ENCODE measurements around the gene ARHGAP42.
A peak's percentile ranks its signal among the peaks of the same experiment; 100 is the strongest.

Gene ARHGAP42

DNA sequence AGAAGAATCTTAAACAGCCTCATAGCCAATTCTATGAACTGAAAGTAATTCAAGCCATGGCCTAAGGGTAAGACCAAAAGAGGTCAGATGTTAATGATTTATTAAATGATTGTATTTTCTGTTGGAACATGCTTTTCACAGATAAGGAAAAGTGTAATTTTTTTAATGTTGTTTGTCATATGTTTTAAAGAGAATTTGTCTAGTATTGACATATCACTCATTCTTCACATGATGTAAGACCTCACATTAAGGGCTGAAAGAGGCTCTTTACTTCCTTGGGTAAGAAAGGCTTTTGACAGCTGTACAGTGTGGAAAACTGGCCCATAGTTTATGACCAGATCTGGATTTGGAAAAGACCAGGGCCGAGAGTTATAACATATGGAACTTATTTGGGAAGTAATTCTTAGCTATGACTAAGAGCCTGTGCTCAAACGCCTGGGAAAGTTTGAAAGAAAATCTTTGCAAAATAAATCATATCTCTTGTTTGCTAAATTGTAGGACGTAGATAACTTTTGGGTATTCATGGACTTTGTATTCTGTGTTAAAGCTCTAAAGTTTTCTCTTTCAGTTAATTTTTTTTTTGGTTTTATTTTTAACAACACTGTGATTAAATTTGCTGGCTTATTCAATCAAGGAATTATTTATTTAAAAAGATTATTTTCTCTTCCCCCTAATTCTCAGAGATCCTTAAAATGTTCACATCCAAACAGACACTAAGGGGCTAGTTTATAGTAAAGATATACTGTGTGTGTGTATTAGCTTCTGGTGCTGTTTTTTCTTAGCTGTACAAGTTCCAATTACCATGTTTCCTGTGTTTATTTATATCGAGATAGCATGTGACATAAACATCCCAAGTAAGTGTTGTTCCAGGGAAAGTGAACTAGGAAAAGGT, 162.2 kb downstream of the ARHGAP42 start:
- no peak for DNase-seq

- DNase-seq, result no peak
Observed at GRCh38 chr11:100849901-100850235, 162.8 kb downstream of the ARHGAP42 start.

- no peak for DNase-seq
Observed at GRCh38 chr11:100851147-100851546, 164.1 kb downstream of the ARHGAP42 start.

DNA sequence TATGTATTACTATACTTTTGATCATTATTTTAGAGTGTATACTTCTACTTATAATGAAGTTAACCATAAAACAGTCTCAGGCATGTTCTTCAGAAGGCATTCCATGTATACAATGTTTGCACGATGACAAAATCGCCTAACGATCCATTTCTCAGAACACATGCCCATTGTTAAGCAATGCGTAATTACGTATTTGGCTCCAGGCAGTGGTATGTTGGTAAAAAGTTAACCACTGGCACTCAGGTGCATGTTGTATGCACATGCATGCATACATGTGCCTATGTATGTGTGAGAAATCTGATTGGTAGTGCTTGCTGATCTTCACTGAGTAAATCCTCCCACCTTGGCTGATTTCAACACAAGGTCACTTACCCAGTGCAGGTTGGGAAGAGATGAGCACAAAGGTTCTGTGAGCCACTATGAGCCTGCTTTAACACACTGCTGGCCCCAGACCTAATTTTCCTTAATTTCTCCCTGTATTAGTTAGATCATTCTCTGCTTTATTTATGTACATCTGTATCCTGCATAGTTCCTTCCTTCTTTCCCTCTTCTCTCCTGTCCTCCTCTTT, 164.6 kb downstream of the ARHGAP42 start:
- DNase-seq, result no peak

DNA sequence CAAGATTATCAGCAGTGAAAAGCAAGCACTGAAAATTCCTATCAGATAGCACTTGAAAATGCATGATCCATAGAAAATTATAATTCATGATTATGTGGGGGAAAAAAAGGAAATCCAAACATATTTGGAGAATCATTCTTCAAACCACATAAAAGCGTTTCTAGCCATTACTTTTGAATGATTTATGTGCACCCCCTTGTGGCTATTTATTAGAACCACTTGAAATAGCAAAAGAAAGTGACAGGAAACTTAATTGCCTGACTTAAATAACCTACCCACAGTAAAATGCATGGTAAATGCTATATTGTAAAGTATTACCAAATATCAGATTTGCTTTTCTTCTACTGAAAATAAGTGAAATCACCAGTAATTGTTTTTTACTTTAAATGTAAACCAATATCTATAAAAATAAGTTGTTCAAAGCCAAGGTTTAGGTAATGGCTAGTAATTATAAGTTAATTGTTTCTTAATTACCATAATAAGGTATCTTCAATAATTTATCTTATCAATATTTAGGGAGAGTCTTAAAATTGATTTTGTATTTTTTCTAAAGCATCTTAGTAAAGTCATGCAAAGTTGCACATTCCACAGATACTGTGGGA, 168.5 kb downstream of the ARHGAP42 start:
- DNase-seq, result peak; percentile 12

GRCh38 chr11:100857236-100858005, 170.3 kb downstream of the ARHGAP42 start:
- DNase-seq, result no peak

DNA sequence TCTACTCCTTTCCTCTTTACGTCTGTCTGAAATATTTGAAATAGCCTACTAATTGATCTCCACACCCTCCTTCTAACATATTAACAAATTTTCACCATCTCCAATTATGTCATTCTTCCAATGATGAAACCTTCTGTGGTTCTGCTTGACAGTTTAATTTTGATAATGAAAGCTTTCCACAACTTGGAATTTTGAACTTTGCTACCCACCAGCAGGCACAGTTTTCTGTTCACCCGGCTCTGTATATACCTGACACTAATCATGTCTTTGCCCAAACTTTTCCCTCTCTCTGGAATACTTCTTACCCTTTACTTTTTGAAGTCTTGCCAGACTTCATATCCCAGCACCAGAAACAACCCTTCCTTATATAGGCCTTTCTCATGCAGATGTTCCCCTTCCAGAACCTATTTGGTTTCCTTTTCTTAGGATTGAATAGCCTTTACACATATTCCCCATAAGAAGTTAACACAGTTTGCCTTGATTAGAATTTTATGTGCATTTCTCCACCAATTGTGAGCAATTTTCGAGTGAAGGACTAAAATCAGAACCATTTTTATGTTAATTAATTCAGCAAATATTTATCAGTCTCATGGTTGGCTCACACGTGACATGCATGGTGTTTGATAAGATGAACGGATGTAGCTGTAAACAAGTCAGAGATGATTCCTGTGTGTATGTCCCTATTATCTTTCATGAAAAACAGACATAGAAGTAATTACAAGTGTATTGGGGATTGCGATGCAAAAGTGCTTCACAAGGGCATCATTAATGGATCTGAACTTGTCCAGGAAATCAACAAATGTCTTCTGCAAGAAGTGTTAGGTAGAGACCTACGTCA, 173.4 kb downstream of the ARHGAP42 start:
- no peak for DNase-seq

DNA sequence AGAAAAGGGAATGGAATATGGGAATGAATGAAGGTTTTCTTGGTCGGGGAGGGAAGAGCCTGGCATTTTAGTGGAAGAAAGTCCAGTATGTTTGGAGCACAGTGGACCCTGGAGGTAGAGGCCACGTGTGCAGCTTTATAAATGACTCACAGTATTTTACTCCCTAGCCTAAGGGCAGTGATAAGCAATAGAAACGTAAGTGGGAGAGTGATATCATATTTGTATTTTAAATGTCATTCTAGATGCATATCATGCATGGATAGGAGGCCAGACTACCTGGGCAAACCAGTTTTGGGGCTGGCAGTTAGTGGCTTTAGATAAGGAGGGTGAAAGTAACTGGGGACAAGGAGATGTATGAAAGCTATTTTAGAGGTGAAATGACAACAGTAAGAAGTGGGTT, 174.1 kb downstream of the ARHGAP42 start:
- DNase-seq, result no peak

DNA sequence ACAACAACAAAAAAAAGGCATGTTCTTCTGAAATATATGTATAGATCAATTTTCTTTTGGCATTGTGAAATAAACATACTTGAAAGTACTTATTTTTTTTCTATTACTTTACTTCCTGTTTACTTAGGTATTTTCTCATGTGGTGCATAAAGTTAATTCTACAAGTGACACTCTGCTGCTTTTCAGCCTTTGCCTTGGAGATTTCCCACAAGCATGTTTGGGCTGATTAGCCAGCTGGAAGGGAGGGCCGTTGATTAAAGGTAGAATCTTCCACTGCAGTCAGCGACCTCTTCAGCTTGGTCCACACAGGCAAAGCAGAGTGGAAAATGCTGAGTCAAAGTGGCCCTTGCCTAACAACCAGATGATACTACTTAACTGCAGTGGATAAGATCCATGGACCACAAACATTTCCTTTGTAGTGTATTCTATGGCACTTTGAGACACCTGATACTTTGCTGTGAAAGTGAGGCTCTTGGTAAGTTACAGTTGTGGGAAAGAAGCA, 176.0 kb downstream of the ARHGAP42 start:
- no peak for DNase-seq

DNA sequence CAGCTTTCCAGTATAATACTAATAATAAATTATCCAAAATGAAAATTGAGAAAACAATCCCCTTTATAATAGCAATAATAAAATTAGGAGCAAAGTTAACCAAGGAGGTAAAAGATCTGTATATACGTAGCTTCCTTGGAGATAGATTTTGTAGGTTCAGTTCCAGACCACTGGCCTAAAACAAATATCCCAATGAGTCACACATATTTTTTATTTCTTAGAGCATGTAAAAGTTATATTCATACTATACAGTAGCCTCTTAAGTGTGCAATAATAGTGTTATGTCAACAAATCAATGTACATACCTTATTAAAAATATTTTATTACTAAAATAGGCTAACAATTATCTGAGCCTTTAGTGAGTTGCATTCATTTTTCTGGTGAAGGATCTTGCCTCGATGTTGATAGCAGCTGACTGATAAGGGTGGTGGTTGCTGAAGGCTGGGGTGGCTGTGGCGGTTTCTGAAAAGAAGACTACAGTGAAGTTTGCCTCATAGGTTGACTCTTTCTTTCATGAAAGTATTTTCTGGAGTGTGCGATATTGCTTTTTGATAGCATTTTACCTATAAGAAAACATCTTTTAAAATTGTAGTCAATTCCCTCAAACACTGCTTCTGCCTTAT, 178.5 kb downstream of the ARHGAP42 start:
- no peak for DNase-seq

GRCh38 chr11:100866453-100866852, 179.4 kb downstream of the ARHGAP42 start:
- no peak for DNase-seq

- no peak for DNase-seq
Observed at GRCh38 chr11:100867606-100868005, 180.5 kb downstream of the ARHGAP42 start.

GRCh38 chr11:100869328-100869727, 182.2 kb downstream of the ARHGAP42 start:
- no peak for DNase-seq

GRCh38 chr11:100870138-100870537, 183.1 kb downstream of the ARHGAP42 start:
- DNase-seq, result no peak

DNA sequence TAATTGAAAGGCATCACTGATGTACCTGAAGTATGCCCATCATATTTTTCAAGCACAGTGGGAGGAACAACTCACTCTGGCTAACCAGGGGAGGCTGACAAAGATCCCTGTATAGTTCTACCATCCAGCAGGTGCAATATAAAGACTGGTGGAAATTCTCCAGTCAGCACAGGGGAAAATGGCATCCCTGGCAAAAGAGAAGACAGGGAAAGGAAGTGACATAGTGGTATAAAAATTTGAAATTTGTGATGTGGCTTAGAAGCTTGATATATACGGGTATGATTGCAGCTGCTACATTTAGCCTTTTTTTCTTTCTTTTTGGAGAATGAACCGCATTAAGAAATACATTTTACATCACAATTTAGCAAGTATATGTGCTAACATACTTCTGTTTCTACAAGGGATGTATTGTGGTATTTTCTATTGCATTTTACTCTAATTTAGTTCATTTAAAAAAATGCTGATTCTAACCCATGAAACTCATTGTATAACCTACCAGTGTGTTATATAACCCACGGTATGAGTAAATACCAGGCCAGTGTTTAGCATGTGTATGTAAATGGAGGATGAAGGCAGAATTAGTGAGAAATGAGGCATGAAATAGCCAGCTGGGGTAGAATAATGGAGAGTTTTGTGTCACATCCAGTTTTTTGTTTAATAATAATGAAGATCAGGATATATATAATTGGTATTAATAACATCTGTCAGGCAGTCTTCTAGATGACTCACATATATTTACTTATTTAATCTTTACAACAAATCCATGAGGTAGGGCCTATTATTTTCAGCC, 186.1 kb downstream of the ARHGAP42 start:
- DNase-seq, result peak; percentile 36

DNA sequence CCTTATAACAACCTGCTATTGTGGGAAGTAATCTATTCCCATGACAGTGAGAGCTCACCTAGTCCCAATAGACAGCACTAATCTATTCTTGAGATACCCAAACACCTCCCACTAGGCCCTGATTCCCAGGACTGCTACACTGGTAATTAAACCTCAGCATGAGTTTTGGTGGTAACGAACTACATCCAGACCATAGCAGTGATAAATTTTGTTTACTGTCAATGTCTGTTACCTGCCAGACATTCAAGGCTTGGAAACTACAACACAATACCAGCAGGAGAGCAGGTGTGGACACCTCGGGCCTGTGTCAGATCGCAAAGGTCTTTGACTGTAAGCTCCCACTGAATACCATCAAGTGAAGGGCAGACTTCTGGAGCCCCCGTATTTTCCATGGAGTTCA, 187.1 kb downstream of the ARHGAP42 start:
- no peak for DNase-seq

GRCh38 chr11:100875521-100875869, 188.4 kb downstream of the ARHGAP42 start:
- DNase-seq, result no peak

DNA sequence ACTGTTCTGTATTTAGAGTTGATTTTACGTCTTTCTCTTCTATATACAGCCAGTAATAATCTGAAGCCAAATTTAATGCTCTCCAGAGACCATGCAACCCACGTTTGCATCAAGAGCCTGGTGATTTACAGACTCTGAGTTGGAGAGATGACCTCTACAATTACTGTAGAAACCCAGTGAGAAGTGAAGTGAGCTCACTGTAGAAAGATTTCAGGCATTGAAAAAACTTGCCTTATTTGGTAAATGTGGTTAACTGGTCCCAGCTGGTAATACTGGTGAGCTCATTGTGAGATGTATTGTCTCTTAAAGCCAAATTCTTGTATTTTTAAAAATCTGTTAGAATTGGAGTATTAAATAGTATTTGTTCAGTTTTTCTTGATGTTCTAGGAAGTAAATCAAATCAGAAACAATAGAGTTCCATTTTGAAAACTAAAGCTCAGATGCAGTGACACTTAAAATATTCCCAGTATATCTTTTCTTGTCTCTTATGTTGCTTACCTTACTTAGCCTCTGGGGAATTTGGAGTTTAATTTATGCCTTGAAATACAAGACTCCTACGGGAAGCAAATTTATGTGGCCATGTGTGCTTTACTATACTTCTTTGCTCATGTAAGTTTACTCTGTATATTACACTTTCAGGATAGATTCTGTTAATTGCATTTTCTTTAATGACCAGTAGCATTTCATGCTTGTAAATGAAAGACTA, 189.9 kb downstream of the ARHGAP42 start:
- DNase-seq, result no peak

GRCh38 chr11:100878474-100878873, 191.4 kb downstream of the ARHGAP42 start:
- DNase-seq, result no peak

GRCh38 chr11:100882957-100883356, 195.9 kb downstream of the ARHGAP42 start:
- no peak for DNase-seq
